Stimulated activated naive B cell treated with anti-CD40 and anti-IgM and Interleukin-4, amounts not matched to agents 10 μg/mL and 1 μg/mL and 100 μg/mL, for 72 hours (primary cell): ENCODE data around the gene C13orf46.

Experiments used
- ATAC-seq, 2 donors: fragments of 150-1000 bp; cut with Tn5 transposase; replicated peaks; 2 replicates each; pipeline ENCODE4 v1.10.0; 2021; ENCODE audit warnings: moderate library complexity in 1 of 2
- DNase-seq: peaks from one replicate; pipeline ENCODE4 v3.0.0; 2021
- H3K27ac Mint-ChIP-seq: one replicate; pipeline ENCODE4 v1.8.0; 2022; ENCODE audit warnings: mild to moderate bottlenecking, mixed read lengths
- H3K27me3 Mint-ChIP-seq, 2 donors: one replicate each; pipeline ENCODE4 v1.8.0; 2022; ENCODE audit warnings: mixed read lengths in 2 of 2
- H3K36me3 Mint-ChIP-seq, 2 donors: one replicate each; pipeline ENCODE4 v1.8.0; 2022; ENCODE audit warnings: mixed read lengths in 2 of 2, mild to moderate bottlenecking in 1 of 2
- H3K4me1 Mint-ChIP-seq, 2 donors: one replicate each; pipeline ENCODE4 v1.8.0; 2022; ENCODE audit warnings: mixed read lengths in 2 of 2, mild to moderate bottlenecking in 1 of 2
- H3K4me3 Mint-ChIP-seq, 2 donors: one replicate each; pipeline ENCODE4 v1.8.0; 2022; ENCODE audit warnings: mild to moderate bottlenecking in 2 of 2, mixed read lengths in 2 of 2, moderate library complexity in 1 of 2
- H3K9me3 Mint-ChIP-seq, 2 donors: one replicate each; pipeline ENCODE4 v1.8.0; 2022; ENCODE audit warnings: mixed read lengths in 2 of 2, mild to moderate bottlenecking in 1 of 2

Gene C13orf46

DNA sequence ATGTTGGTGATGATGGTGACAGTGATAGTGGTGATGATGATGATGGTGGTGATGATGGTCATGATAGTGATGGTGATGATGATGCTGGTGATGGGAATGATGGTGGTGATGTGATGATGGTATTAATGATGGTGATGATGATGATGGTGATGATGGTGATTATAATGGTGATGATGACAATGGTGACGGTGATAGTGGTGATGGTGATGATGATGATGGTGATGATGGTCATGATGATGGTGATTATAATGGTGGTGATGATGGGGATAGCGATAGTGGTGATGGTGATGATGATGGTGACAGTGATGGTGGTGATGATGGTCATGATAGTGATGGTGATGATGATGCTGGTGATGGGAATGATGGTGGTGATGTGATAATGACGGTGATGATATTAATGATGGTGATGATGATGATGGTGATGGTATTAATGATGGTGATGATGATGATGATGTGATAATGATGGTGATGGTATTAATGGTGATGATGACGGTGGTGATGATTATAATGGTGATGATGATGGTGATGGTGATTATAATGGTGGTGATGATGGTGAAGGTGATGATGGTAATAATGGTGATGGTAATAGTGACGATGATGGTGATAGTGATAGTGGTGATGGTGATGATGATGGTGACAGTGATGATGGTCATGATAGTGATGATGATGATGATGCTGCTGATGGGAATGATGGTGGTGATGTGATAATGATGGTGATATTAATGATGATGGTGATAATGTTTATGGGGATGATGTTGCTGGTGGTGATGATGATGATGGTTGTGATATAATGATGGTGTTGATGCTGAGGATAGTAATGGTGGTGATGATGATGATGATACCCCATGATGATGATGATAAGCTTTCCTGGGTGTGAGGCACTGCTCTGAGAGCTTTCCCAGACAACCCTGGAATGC lies 7.7 kb downstream of the C13orf46 start:
- Mint-ChIP-seq H3K4me3 (no peak overlapping the region), H3K36me3 (peaks cover 2 to 7% of the 10 kb centered on the region in 2 donors), H3K4me1 (no peaks in the 10 kb centered on the region), H3K9me3 (no peaks in the 10 kb centered on the region), H3K27ac (no peak overlapping the region), H3K27me3 (no peaks in the 10 kb centered on the region)
- ATAC-seq (no peak), DNase-seq (no peak)

GRCh38 chr13:113965383-113965874 lies 8.4 kb downstream of the C13orf46 start:
- Mint-ChIP-seq H3K27me3 (no peaks in the 10 kb centered on the region), H3K36me3 (peaks cover 4 to 9% of the 10 kb centered on the region in 2 donors), H3K4me1 (no peaks in the 10 kb centered on the region), H3K9me3 (peaks cover 0 to under 1% of the 10 kb centered on the region in 2 donors), H3K4me3 (no peak overlapping the region), H3K27ac (no peak overlapping the region)
- DNase-seq (no peak), ATAC-seq (no peak)

DNA sequence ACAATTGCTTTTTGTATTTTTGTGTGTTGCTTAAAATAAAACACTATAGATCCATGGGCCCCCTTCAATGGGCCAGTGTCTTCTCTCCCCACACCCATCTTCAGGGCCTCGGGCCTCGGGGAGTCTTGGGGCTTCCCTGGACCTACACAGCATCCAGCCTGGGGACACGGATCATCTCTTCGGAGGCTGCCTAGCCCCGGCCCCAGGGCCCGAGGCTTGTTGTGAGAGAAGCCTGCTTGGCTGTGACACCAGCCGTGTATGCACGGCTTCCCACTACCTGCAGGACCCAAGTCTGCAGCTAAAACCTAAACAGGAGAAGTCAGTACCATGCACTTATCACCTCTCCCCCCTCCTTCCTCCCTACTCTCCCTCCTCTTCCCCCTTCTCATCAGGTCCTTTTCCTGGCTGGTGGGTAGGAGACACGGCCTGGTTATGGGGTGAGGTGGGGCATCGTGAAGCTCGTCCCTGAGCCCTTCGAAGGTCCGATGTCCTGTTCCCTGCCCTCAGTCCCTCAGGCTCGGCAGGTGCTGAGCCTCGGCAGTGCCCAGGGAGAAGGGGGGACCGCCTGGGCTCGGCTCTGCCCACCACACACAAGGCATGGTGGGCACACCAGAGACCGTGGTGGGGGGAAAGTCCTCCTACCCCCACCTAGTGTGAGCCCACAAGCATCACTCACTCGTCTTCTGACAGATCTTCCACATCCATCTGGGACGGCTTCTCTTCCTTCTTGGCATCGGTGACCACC lies 9.5 kb downstream of the C13orf46 start:
- no peaks in the 10 kb centered on the region for H3K27me3 Mint-ChIP-seq
- no peak overlapping the region for H3K4me3 Mint-ChIP-seq
- peaks cover 6 to 12% of the 10 kb centered on the region in 2 donors for H3K36me3 Mint-ChIP-seq
- DNase-seq (no peak), ATAC-seq (no peak)
- H3K27ac Mint-ChIP-seq, result no peak overlapping the region
- H3K4me1 Mint-ChIP-seq, result no peaks in the 10 kb centered on the region
- H3K9me3 Mint-ChIP-seq, result peaks cover 3 to 4% of the 10 kb centered on the region in 2 donors

DNA sequence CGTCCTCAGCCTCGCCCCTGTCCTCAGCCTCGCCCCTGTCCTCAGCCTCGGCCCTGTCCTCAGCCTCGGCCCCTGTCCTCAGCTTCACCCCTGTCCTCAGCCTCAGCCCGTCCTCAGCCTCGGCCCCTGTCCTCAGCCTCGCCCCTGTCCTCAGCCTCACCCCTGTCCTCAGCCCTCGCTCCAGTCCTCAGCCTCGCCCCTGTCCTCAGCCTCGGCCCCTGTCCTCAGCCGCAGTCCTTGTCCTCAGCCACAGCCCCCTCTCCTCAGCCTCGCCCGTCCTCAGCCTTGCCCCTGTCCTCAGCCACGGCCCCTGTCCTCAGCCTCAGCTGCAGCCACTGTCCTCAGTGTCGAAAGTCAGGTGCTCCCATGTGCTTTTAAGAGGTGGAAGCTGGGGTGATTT lies 10.5 kb downstream of the C13orf46 start:
- no peak overlapping the region for H3K4me3 Mint-ChIP-seq
- H3K9me3 Mint-ChIP-seq, result peaks cover 9 to 10% of the 10 kb centered on the region in 2 donors
- H3K27ac Mint-ChIP-seq, result no peak overlapping the region
- no peak for DNase-seq
- peaks cover 3 to 5% of the 10 kb centered on the region in 2 donors for H3K4me1 Mint-ChIP-seq
- H3K36me3 Mint-ChIP-seq, result peaks cover 12 to 15% of the 10 kb centered on the region in 2 donors
- ATAC-seq, result no peak
- no peaks in the 10 kb centered on the region for H3K27me3 Mint-ChIP-seq

GRCh38 chr13:113962975-113963374 lies 10.9 kb downstream of the C13orf46 start:
- DNase-seq (no peak), ATAC-seq (no peak)
- Mint-ChIP-seq H3K27ac (no peak overlapping the region), H3K4me1 (peaks cover 5% of the 10 kb centered on the region in 2 donors), H3K9me3 (peaks cover 9 to 10% of the 10 kb centered on the region in 2 donors), H3K36me3 (peaks cover 12 to 16% of the 10 kb centered on the region in 2 donors), H3K27me3 (no peaks in the 10 kb centered on the region), H3K4me3 (no peak overlapping the region)

GRCh38 chr13:113962386-113962785 lies 11.5 kb downstream of the C13orf46 start:
- peaks cover 9 to 10% of the 10 kb centered on the region in 2 donors for H3K9me3 Mint-ChIP-seq
- H3K4me3 Mint-ChIP-seq, result no peak overlapping the region
- DNase-seq (no peak), ATAC-seq (no peak)
- no peaks in the 10 kb centered on the region for H3K27me3 Mint-ChIP-seq
- H3K27ac Mint-ChIP-seq, result no peak overlapping the region
- H3K4me1 Mint-ChIP-seq, result peaks cover 5% of the 10 kb centered on the region in 2 donors
- peaks cover 12 to 22% of the 10 kb centered on the region in 2 donors for H3K36me3 Mint-ChIP-seq

DNA sequence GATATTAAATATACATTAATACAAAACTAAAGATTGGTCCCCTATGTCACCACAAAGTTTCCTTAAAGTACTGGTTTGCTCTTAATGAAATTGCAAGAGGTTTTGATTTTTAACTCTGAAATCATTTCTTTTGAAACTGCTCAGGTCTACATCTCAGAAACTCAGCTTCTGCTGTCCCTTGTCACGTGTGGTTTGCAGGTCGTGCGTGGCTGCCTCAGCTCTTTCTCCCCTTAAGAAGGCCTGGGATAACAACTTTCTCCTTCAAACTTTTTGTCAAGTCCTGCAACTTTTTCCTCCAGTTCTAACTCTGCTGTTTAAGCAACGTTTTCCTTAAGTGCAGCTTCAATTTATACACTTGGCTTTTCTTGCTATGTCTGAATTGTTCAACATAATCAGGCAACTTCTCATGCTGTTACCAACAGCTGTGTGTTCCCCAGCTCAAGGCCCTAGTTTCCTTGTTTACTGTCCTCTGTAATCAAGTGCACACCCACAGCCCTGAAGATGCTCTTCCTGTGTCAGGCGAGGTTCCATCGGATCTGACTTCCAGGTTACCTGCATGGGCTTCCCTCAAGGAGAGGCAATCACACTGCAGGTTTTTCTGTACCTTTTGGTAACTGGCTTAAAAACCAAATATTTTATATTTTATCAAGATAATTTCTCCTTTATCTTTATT lies 13.5 kb downstream of the C13orf46 start:
- Mint-ChIP-seq H3K9me3 (peaks cover 15 to 19% of the 10 kb centered on the region in 2 donors), H3K27ac (no peak overlapping the region), H3K4me3 (no peak overlapping the region), H3K27me3 (no peaks in the 10 kb centered on the region), H3K4me1 (peaks cover 5% of the 10 kb centered on the region in 2 donors), H3K36me3 (peaks cover 24 to 41% of the 10 kb centered on the region in 2 donors)
- ATAC-seq, result no peak
- no peak for DNase-seq

DNA sequence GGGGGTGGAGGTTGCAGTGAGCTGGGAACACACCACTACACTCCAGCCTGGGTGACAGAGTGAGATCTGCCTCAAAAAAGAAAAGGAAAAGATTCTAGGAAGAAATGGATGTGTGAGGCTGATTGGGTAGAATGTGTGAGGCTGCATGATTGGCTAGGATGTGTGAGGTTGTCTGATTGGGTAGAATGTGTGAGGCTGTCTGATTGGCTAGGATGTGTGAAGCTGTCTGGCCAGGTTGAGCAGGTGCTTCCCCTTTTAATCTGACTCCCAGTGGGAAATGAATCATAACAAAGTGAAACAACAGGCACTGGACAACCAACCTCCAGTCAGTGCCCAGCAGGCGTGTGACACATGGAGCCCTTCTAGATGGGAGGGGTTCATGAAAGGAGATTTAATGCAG lies 14.7 kb downstream of the C13orf46 start:
- H3K4me1 Mint-ChIP-seq, result peaks cover 5% of the 10 kb centered on the region in 2 donors
- H3K36me3 Mint-ChIP-seq, result peaks cover 34 to 53% of the 10 kb centered on the region in 2 donors
- no peak overlapping the region for H3K27ac Mint-ChIP-seq
- H3K9me3 Mint-ChIP-seq, result peaks cover 20 to 28% of the 10 kb centered on the region in 2 donors
- DNase-seq (no peak), ATAC-seq (peak; percentile 54 to 76)
- H3K27me3 Mint-ChIP-seq, result no peaks in the 10 kb centered on the region
- H3K4me3 Mint-ChIP-seq, result no peak overlapping the region

GRCh38 chr13:113958373-113958772 lies 15.5 kb downstream of the C13orf46 start:
- Mint-ChIP-seq H3K36me3 (peaks cover 34 to 53% of the 10 kb centered on the region in 2 donors), H3K4me1 (peaks cover 5% of the 10 kb centered on the region in 2 donors), H3K27me3 (no peaks in the 10 kb centered on the region), H3K9me3 (peaks cover 20 to 28% of the 10 kb centered on the region in 2 donors), H3K4me3 (no peak overlapping the region), H3K27ac (no peak overlapping the region)
- ATAC-seq (no peak), DNase-seq (no peak)

DNA sequence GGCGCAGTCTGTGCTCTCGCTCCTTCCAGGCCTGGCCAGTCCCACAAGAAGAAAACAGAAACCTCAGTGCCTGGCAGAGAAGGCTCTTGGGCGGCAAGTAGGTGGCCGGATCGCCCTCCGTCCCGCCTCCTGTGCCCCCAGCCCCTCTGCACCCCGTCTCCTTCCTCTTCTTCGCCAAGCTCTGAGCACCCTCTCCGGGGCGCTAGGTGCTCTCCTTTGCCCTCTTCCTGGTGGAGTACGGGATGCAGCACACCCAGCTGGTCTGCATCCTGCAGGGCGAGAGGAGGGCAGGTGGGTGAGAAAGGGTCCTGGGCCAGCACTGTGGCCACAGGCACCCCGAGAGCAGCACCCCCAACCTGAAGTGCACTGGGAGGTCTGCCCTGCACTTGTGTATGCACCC lies 17.3 kb downstream of the C13orf46 start:
- no peak for ATAC-seq

GRCh38 chr13:113955691-113956090 lies 18.2 kb downstream of the C13orf46 start:
- Mint-ChIP-seq H3K9me3 (peaks cover 20 to 28% of the 10 kb centered on the region in 2 donors), H3K36me3 (peaks cover 34 to 50% of the 10 kb centered on the region in 2 donors), H3K27me3 (peaks cover 0 to 1% of the 10 kb centered on the region in 2 donors), H3K27ac (peak overlapping the region; percentile 51), H3K4me1 (peaks cover 8 to 11% of the 10 kb centered on the region in 2 donors), H3K4me3 (no peak overlapping the region)
- ATAC-seq (no peak), DNase-seq (no peak)

More for the DNA sequence above, 17.3 kb downstream of the C13orf46 start:
- peaks cover 34 to 50% of the 10 kb centered on the region in 2 donors for H3K36me3 Mint-ChIP-seq
- no peak overlapping the region for H3K27ac Mint-ChIP-seq
- H3K4me3 Mint-ChIP-seq, result no peak overlapping the region
- no peaks in the 10 kb centered on the region for H3K27me3 Mint-ChIP-seq
- peaks cover 5 to 7% of the 10 kb centered on the region in 2 donors for H3K4me1 Mint-ChIP-seq
- peaks cover 20 to 28% of the 10 kb centered on the region in 2 donors for H3K9me3 Mint-ChIP-seq
- DNase-seq, result no peak

DNA sequence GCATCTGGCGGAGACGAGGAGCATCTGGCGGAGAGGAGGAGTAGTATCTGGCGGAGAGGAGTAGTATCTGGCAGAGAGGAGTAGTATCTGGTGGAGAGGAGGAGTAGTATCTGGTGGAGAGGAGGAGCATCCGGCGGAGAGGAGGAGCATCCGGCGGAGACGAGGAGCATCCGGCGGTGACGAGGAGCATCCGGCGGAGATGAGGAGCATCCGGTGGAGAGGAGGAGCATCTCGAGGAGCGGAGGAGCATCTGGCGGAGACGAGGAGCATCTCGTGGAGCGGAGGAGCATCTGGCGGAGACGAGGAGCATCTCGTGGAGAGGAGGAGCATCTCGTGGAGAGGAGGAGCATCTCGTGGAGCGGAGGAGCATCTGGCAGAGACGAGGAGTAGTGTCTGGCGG lies 18.6 kb downstream of the C13orf46 start:
- Mint-ChIP-seq H3K4me1 (peaks cover 8 to 15% of the 10 kb centered on the region in 2 donors), H3K36me3 (peaks cover 30 to 46% of the 10 kb centered on the region in 2 donors), H3K9me3 (peaks cover 18 to 28% of the 10 kb centered on the region in 2 donors), H3K27ac (no peak overlapping the region), H3K27me3 (peaks cover 0 to 6% of the 10 kb centered on the region in 2 donors), H3K4me3 (no peak overlapping the region)
- ATAC-seq (no peak), DNase-seq (no peak)

DNA sequence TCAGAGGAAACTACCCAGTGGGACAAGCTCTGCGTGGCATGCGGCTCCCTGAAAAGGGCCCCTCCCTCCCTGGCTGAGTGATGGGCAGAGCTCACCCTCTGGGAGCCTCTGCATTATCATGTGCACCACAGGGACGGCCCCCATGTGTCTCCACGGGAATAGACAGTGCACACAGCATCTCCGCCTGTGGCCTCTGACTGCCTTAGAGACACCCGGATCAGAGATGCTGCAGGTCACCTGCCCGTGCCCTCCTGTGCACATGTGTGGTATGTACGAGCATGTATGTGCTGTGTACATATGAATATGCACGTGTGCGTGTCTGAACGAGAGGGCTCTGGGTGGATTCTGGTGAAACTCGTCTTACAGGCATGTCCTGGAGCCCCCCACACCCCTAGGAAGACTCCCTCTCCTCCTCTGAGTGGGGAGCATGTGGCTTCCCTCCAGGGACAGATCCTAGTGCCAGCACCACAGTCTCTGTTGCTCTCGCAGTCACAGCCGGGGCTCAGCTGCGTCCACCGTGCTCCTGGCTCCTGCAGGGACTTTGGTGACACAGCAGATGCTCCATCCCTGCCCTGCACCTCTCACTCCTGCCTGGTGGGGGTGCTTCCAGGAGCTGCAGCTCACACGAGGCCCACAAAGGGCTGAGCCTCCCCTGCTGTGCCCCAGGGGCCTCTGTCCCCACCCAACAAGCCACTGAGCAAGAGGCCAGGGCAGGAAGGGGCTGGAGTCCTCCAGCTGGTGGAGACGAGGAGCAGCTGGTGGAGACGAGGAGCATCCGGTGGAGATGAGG lies 19.6 kb downstream of the C13orf46 start:
- no peak for DNase-seq
- H3K4me1 Mint-ChIP-seq, result peaks cover 9 to 15% of the 10 kb centered on the region in 2 donors
- H3K4me3 Mint-ChIP-seq, result no peak overlapping the region
- peaks cover 0 to 6% of the 10 kb centered on the region in 2 donors for H3K27me3 Mint-ChIP-seq
- H3K36me3 Mint-ChIP-seq, result peaks cover 28 to 43% of the 10 kb centered on the region in 2 donors
- peaks cover 14 to 24% of the 10 kb centered on the region in 2 donors for H3K9me3 Mint-ChIP-seq
- no peak overlapping the region for H3K27ac Mint-ChIP-seq
- ATAC-seq, result no peak
